ENCODE measurements around the gene KRT7.

KRT7 gene

GRCh38 chr12:52200086-52200780, 32.8 kb upstream of the KRT7 start:
- no peak for DNase-seq

GRCh38 chr12:52200781-52201450, 32.1 kb upstream of the KRT7 start:
- DNase-seq = no peak

DNA sequence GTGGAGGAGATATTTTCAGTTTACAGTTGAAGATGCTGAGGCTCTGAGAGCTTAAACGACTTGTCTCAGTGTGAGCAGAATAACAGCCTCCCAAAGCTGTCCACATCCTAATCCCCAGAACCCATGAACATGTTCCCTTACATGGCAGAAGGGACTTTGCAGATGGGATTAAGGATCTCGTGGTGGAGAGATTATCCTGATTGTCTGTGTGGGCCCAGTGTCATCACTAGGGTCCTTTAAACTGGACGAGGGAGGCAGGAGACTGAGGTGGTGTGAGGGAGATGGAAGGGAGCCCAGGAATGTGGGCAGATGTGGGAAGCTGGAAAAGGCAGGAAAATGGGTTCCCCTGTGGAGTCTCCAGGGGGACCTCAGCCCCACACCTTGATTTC, 31.6 kb upstream of the KRT7 start:
- DNase-seq = no peak

DNA sequence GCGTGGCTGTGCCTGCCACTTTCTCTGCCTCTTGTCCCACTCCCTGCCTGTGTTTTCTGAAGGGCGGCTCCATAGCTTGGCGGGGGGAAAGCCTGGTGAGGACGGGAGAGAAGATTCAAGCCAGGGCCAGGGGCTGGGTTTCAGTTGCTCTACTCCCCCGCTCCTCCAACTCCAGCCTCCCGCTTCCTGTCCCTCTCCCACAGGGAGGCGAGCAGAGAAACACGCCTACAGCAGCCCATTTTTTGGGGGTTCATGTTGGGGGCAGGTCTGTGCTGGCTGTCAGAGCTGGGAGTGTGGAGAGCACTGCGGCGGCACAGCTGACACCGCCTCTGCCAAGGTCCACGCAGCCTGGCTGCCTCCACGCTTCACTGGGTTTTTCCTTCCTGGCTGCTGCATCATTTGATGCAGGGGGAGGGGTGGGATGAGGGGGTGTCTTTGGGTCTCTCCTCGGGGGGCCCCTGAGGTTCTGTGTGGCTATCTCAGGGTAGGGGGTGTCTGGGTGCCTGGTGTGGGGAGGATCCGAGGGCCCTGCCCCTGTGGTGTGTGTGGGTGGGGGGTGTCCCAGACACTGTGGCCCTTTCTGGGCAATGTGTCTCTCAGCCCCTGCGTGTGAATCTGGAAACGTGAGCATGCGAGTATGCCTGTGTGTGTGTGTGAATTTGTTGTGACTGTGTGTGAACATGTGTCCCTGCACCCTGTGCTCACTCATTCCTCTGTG, 30.5 kb upstream of the KRT7 start:
- no peak for DNase-seq

DNA sequence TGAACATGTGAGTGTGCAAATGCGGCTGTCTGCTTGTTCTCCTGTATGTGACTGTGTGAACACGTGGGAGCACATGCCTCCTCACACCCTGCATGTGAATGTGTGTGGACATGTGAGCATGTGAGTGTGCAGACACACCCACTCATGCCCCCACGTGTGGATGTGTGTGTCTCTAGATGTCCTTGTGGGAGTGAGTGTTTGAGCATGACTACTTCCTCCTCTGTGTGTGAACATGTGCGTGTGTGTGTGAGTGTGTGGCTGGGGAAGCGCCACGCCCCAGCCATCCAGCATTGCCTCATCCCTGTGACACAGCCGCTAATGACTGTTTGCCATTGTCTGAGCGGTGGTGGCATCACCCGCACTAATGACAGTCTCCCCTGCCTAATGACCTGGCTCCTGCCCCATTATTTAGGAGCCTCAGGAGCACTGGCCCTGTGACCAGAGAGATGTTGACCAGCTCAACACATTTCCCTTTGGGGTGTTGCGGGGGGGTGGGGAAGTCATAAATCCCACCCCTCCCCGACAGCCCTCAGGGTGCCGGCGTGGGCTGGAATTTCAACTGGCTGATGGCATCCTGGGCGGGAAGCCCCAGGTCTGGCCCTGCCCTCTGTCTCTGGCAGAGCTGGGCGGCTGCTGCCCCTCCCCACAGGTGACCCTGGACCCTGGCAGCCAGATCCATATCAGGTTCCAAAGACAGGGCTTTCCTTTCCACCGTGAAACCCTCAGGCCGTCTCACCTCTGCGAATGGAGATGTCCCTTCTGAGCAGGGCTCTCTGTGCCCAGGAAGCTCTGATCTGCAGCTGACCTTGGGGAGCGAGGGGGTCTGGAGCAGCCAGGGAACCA, 29.7 kb upstream of the KRT7 start:
- peak; percentile 92 for DNase-seq

GRCh38 chr12:52204095-52204930, 28.7 kb upstream of the KRT7 start:
- DNase-seq = peak; percentile 38

DNA sequence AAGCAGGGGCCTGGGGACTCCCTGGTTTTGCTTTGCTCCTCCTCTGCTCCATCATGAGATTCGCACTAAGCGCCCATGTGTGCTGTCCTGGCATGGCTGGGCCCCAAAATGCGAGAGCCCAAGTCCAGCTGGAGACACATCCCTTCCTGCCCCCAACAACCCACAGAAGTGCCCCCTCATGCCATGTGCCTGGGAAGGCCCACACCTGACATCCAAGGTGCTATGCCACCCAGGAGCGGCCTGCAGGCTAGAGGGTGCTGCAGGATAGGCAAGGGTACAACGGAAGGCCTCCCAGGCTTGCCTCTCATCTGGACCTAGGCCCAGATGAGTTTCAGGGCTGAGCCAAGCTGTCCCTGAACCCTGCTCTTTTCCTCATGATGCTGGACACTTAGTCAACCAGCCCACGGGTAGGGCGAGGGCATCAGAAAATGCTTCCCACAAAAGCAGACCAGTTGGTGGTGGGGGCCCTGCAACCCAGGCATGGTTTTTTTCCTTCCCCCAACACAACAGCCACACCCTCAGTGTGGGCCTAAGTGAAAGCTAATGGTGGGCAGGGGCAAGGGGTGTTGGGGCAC, 28.0 kb upstream of the KRT7 start:
- no peak for DNase-seq

- no peak for DNase-seq
Observed at GRCh38 chr12:52205612-52206303, 27.3 kb upstream of the KRT7 start.

DNA sequence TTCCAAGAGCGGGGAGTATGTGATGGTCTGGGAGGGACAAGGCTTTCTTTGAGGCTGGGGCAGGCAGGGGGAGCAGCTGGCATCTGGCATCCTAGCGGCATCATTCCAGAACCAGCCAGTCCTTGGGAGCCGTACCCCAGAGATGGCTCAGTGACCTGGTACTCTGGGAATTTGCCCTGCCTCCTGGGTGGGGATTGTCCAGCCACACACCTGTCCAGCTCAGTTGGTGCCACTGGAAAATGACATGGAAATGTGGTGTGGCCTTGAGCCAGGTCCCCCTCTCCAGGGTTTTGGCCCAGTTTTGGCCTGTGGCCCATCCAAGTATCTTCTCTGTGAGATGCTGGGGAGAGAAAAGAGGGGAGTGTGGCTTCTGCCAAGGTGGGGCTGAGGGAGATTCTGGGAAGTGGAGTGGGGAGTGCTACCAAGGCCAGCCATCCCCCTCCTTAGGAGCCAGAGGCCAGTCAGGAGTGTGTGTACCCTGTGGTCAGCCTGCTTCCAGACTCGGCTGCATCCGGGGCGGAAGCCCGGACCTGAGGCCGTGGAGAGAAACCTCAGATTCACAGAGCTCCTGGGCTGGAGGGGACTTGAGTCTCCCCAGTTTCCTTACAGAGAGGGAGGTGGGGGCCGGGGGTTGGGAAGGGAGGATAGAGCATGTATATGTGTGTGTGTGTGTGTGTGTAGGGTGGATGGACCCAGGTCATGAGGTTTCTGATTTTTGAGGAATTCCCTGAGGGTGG, 26.6 kb upstream of the KRT7 start:
- no peak for DNase-seq

DNA sequence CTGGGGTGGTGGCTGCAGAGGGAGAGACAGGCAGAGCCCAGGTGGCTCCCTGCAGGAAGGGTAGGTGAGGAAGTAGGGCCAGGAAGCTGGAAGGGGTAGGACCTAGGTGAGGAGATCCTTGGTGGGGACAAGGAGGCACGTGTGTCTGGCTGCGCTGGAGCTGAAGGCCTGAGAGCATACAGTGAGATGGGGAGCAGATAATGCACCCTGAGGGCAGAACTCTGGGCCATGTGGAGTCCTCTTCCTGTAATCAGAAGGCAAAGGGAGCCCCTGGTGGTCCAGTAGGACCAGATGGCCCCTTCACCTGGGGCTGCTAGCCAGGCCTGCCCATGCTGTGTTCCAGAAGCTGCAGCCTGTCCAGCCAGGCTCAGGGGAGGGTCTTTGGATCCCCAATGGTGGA, 25.9 kb upstream of the KRT7 start:
- DNase-seq = no peak

GRCh38 chr12:52207895-52208294, 25.1 kb upstream of the KRT7 start:
- DNase-seq = peak; percentile 35

- no peak for DNase-seq
Observed at GRCh38 chr12:52208424-52209165, 24.4 kb upstream of the KRT7 start.

DNA sequence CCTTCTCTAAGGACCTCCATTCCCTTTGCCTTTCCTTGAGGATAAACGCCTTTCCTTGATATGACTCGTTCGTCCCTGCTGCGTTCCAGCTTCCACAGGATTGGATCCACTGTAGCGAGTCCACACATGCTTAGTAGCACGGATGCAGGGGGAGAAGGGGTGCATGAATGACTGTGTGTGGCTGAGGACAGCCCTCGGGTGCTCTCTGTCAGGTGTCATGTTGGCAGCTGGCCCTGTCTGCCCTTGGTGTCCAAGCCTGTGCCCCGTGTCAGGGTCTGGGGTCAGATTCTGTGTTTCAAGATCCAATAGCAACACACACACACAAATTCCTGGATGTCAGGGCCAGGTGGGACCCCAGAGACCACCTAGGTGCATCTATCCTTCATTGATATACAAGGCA, 23.7 kb upstream of the KRT7 start:
- no peak for DNase-seq

DNA sequence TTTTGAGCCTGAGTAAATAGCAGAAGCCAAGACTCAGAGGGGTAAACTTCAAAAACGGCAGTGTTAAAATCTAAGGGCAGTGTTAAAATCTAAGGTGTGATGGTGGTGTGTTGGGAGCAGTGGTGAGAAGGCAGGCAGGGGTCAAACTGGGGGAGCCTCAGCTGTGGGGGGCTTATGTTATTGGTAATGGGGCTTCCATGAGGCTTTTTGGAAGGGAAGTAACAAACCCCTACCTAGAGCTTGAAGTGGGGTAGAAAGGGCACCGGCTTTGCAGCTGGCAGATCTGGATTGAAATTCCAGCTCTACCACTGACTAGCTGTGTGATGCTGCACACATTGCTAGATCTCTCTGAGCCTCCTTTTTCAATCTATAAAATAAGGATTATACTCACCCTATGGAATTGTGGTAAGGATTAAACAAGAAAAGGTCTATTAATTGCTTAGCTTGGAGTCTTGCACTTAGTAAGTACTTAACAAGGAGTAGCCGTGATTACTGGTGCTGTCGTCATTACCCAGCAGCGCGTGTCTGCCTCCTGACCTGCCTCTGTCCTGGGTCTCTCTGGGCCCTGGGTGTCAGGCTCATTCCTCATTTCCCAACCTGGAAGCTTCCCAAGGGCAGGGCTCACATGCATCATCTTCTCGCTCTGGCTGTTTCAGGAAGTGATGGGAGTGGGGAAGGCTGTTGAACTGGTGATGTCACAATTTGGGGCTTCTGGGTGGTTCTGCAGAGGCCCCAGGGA, 22.7 kb upstream of the KRT7 start:
- no peak for DNase-seq

GRCh38 chr12:52210925-52211650, 22.0 kb upstream of the KRT7 start:
- DNase-seq = no peak

- DNase-seq = no peak
Observed at GRCh38 chr12:52211716-52212585, 21.1 kb upstream of the KRT7 start.
